ENCODE results near the gene AEBP1.

AEBP1 gene

DNA sequence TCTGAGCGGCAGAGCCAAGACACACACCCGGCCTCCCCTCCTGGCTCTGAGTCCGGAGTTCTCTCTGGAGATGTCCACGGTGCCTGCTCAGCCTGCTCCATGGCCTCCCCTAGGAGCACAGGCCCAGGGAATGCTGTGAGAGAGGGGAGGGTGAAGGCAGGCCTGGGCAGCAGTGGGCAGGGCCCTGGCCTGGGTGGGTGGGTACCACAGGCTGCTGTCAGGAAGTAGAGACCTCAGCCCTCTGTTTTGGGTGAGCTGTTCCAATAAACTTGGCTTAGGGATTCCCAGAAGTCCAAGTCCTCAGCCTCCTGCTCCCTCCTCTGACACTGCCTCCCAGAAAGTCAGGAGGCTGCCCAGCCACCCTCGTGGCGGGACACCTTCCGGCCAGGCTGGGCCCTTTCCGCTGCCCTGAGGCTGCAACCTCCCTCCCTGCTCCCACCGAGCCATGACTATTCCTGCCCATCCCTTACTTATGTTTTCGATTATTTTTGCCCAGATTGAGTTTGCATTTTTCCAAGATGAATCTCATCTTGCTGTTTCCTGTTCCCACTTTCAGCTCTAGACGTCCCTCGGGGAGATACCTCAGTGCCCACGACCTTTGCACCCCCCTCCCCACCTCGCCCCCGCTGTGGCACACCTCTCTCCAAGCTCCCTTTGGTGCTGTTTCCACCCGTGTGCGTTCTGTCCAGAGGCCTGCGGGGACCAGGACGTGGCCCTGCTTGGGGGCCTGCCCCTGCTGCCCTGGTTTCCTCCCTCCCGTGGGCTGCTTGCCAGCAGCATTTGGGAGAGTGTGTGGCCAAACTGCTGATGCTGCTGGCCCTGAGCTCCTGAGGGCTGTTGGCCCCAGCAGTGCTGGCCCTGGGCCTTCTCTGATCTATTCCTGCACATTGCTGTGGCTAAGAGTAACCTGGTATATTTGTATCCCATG is 16.0 kb upstream of the AEBP1 start:
- TF ChIP-seq, protein P1, sequence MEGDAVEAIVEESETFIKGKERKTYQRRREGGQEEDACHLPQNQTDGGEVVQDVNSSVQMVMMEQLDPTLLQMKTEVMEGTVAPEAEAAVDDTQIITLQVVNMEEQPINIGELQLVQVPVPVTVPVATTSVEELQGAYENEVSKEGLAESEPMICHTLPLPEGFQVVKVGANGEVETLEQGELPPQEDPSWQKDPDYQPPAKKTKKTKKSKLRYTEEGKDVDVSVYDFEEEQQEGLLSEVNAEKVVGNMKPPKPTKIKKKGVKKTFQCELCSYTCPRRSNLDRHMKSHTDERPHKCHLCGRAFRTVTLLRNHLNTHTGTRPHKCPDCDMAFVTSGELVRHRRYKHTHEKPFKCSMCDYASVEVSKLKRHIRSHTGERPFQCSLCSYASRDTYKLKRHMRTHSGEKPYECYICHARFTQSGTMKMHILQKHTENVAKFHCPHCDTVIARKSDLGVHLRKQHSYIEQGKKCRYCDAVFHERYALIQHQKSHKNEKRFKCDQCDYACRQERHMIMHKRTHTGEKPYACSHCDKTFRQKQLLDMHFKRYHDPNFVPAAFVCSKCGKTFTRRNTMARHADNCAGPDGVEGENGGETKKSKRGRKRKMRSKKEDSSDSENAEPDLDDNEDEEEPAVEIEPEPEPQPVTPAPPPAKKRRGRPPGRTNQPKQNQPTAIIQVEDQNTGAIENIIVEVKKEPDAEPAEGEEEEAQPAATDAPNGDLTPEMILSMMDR (IDR thresholded peaks at IDR 0.05; ENCODE audit: borderline replicate concordance, insufficient read depth, low read depth, low read length), result no peak

DNA sequence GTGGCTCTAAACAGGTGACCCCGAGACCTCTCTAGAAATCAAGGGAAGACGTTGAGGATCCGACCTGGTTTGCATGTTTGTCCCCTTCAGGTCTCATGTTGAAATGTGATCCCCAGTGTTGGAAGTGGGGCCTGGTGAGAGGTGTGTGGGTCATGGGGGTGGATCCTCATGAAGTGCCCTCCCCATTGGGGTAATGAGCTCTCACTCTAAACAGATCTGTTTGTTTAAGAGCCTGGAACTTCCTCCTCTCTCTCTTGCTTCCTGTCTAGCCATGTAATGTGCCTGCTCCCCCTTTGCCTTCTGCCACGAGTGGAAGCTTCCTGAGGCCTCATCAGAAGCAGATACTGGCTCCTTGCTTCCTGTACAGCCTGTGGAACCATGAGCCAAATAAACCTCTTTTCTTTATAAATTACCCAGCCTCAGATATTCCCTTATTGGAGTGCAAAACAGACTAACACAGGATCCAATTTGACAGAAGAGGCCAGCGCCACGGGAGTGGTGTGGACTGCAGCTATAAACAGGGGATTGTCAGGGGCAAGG is 11.0 kb upstream of the AEBP1 start:
- TF ChIP-seq, protein P1 (IDR thresholded peaks at IDR 0.05; ENCODE audit: borderline replicate concordance, insufficient read depth, low read depth, low read length), result no peak
- no peak overlapping the region for H3K4me3 ChIP-seq (ENCODE audit: low read depth, low read length)

More for the DNA sequence above, 16.0 kb upstream of the AEBP1 start:
- H3K4me3 ChIP-seq (ENCODE audit: low read depth, low read length), result no peak overlapping the region

DNA sequence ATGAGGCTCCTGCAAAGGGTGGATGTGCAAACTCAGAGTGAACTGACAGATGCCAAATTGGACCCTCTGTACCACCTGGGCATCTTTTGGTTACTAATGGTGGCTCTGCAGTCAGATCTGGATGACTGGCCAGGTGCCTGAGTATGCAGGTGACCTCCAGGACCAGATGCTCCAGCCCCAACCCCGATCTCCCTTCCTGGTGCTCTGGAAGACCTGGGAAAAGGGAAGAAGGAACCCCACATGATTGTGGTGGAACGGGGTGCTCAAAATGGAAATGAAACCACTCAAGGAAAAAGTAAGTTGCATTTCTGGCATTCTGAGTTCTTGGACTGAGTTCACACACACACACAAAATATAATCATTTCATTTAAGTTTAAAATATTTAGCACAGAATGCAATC is 9.8 kb upstream of the AEBP1 start:
- H3K4me3 ChIP-seq (ENCODE audit: low read depth, low read length), result no peak overlapping the region
- TF ChIP-seq, protein P1 (IDR thresholded peaks at IDR 0.05; ENCODE audit: borderline replicate concordance, insufficient read depth, low read depth, low read length), result no peak

DNA sequence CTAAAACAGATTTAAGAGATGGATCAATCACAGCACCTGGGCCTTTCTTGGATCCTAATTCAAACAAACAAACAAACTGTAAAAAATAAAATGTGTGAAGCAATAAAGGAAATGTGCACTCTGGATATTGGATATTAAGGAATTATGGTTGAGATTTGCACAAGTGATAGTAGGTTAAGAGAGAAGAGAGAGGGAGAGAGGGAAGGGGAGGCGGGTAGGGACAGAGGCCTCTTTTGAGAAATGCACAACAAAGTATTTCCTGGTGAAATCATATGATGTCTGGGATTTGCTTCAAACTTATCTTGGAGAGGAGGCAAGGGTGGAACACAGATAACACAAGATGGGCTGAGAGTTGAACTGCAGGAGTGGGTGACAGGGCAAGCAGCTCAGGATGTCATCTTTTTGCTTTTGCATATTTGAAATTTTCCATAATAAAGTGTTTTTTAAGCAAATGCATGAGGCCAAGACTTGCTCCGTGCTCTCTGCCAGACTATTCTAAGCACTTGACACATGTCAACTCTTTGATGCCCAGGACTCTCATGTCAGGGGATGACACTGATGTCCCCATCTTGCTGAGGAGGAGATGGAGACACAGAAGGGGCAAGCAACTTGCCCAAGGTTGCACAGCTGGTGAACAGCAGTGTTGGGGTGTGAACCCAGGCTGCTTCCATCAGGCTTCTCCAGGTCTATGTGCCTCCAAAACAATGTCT is 9.1 kb upstream of the AEBP1 start:
- no peak overlapping the region for H3K4me3 ChIP-seq (ENCODE audit: low read depth, low read length)
- TF ChIP-seq, protein P1 (IDR thresholded peaks at IDR 0.05; ENCODE audit: borderline replicate concordance, insufficient read depth, low read depth, low read length), result no peak

DNA sequence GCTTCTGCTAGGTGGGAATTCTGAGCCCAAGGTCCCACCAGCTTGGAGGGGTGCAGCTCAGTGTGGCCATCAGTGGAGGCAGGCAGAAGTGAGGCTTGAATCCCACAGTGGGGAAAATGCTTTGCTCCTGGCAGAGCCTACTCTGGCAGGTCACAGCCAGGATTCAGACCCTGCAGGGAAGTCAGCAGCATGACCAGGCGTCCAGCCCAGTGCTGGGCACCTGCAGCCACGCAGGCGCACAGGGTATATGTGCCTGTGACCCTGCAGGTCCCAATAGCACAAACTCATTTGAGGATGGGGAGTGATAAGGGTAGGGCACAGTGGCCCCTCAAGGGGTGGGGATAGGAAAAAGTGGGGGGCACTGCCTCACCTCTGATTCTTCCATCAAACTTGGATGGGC is 8.4 kb upstream of the AEBP1 start:
- H3K4me3 ChIP-seq (ENCODE audit: low read depth, low read length), result no peak overlapping the region
- TF ChIP-seq, protein P1 (IDR thresholded peaks at IDR 0.05; ENCODE audit: borderline replicate concordance, insufficient read depth, low read depth, low read length), result no peak

DNA sequence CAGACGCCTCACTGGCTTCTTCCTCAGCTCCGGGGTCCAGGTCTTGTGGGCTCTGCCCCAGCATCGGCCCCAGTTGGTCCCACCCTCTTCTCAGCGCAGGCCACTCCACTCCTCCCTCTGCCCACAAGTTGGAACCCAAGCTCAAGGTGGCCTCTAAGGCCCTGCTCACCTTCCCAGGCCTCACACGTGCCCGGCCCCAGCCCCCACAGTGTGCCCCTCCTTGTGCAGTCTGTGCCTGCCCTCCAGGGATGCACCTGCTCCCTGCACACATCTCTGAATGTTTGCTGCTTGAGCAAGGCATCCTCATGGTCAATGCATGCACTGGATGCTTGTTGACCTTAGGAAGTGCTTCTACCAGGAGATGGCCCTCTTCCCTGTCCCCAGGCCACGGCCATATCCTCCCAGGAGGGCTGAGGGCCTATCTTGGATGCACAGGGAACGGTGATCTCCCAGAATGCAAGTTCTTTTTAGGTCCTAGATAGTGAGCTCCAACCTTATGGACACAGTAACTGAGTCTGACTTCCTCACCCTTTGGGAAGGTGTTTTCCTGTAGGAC is 7.7 kb upstream of the AEBP1 start:
- no peak overlapping the region for H3K4me3 ChIP-seq (ENCODE audit: low read depth, low read length)
- TF ChIP-seq, protein P1 (IDR thresholded peaks at IDR 0.05; ENCODE audit: borderline replicate concordance, insufficient read depth, low read depth, low read length), result no peak
